Hematopoietic multipotent progenitor cell treated with erythropoietin and hydrocortisone succinate and interleukin-3 and kit ligand, for 8 days (in vitro differentiated cells): ENCODE measurements around the gene KRT6A.
"Not testable (repeated sequence)": the region's sequence is repeated elsewhere in the genome, so short reads cannot be mapped to it uniquely, and the experiment has no call there.

Source experiments
- DNase-seq: peaks from one replicate; pipeline ENCODE4 v3.0.0-alpha.2; 2015

Gene KRT6A

GRCh38 chr12:52454411-52455201 is 38.5 kb downstream of the KRT6A start:
- DNase-seq: no peak

GRCh38 chr12:52452101-52452500 is 41.0 kb downstream of the KRT6A start, which contains the start of gene KRT6B:
TSS of gene KRT6B (minus strand) at chr12:52452146. CDS start at chr12:52452078, 68 bp downstream.
- no peak for DNase-seq

GRCh38 chr12:52448228-52448627 is 44.8 kb downstream of the KRT6A start:
- no peak for DNase-seq

GRCh38 chr12:52447196-52447595 is 45.9 kb downstream of the KRT6A start:
- DNase-seq: not testable (repeated sequence)

GRCh38 chr12:52446367-52447045 is 46.6 kb downstream of the KRT6A start:
- peak; percentile 21 for DNase-seq

- DNase-seq: no peak
Observed at GRCh38 chr12:52445876-52446275, 47.2 kb downstream of the KRT6A start.

- DNase-seq: no peak
Observed at GRCh38 chr12:52444647-52445595, 48.1 kb downstream of the KRT6A start.

GRCh38 chr12:52443966-52444365 is 49.1 kb downstream of the KRT6A start:
- DNase-seq: no peak

GRCh38 chr12:52442600-52443061 is 50.4 kb downstream of the KRT6A start:
- no peak for DNase-seq

- no peak for DNase-seq
Observed at GRCh38 chr12:52441320-52441911, 51.6 kb downstream of the KRT6A start.

GRCh38 chr12:52440821-52441319 is 52.2 kb downstream of the KRT6A start:
- DNase-seq: no peak

GRCh38 chr12:52439845-52440244 is 53.2 kb downstream of the KRT6A start:
- no peak for DNase-seq

- DNase-seq: no peak
Observed at GRCh38 chr12:52439420-52439819, 53.6 kb downstream of the KRT6A start.

- DNase-seq: no peak
Observed at GRCh38 chr12:52438305-52439301, 54.5 kb downstream of the KRT6A start.

GRCh38 chr12:52437508-52437907 is 55.5 kb downstream of the KRT6A start:
- DNase-seq: no peak
